8988T (cell line): Measurements from ENCODE around the gene SIRPA.

Experiments used
- DNase-seq: peaks from one replicate; pipeline ENCODE4 v3.0.0; 2011

Gene SIRPA

DNA sequence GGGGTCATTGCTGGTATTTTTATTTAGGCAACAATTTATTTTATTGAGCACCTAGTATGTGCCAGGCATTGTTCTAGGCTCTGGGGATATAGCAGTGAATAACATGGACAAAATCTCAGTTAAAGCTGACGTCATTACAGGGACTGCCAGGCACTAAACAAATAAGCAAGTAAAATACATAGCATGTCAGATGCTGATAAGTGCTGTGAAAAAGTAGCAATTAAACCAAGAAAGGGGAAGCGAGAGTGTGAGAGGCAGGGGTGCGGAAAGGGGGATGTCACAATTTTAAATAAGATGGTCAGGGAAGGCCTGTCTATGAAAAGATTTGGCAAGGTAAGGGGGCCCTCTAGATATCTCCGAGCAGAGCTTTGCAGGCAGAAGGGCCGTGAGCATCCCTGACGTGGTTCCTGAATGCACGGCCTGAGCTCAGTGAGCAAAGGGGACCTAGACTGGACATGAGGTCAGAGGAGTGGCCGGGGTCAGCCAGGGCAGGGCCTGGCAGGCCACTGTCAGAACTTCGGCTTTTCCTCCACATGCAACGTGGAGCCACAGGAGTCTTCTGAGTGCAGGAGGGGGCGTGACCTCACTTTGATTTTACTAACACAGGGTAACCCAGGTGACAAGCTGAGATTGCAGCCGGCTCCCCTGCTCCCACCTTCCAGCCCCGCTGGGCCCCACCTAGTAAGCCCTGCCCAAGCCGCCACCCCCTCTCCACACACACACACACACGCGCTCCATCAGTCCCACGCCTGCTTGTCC is 24.2 kb upstream of the SIRPA start:
- no peak for DNase-seq

DNA sequence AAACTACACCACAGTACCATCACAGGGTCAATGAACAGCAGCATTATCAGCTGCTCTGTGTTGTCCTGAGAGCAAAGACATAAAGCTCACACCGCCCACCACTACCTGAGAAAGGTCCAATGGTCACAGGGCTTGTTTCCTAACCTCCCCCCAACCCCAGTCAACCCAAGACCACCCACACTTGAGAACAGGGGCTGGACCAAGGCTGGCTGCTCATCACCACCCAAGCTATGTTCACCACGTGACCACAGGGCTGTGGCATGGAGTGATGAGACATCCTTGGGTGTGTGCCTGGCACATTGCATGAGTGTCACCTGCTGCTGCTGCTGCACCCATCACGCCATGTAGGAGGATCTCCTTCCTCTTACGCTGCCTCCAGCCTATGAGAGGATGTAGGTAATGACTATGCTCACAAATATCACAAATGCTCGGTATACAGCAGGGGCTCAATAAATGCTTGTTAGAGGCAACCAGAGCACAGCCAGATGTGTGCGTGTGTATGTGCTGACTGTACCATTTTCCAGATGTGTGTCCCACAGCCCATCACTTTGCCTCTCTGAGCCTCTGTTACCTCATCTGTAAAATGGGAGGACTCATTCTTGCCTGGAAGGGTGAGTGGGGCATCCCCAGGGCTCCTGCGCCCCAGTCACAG is 23.3 kb upstream of the SIRPA start:
- no peak for DNase-seq

- no peak for DNase-seq
Observed at GRCh38 chr20:1872459-1873097, 22.6 kb upstream of the SIRPA start.

- DNase-seq, result no peak
Observed at GRCh38 chr20:1874450-1875182, 20.6 kb upstream of the SIRPA start.

- DNase-seq, result no peak
Observed at GRCh38 chr20:1875183-1875554, 20.0 kb upstream of the SIRPA start.

DNA sequence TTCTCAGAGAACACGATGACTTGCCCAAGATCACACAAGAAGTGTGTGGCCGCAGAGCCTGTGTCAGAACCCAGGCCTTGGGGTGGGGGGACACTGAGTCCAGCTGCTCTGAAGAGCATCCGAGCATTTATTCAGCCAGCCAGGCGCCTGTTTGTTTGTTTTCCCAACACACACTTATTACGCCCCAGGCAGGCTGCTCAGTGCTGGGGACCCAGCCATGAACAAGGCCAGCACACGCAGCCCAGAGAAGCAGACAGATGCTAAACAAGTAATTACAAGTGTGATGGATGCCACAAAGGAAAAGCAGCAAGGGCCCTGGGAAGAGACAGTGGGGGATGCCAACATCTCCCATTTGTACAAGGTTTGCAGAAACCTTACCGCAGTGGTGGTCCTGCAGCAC is 19.4 kb upstream of the SIRPA start:
- DNase-seq, result no peak

DNA sequence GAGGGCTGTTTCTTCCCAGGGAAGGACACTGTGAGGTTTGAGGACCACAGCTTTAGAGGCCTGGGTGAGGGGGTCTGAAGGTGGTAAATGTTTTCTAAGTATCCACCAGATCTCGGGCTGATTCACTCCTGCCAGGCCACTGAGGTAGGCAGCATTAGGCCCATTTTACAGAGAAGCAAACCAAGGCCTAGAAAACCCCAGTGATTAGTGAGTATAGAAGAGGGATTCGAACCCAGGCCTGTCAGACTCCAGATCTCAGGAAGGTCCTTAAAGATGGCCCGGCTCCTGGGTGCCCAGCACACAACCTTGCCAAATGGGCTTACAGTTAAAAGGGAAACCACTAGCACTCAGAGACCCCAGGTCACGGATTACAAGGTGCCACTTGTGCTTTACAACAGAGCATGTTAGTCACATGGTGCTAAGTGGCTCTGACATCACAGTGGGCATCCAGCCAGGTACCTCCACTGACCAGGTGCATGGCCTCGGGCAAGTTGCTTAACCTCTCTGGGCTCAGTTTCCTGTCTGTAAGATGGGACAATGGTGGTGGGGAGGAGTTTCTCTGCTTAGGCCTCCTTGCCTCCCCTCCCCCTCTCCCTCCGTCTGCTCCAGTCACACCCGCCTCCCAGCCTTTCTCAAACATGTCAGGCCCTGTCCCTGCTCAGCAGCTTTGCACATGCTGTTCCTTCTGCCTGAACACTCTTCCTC is 18.8 kb upstream of the SIRPA start:
- DNase-seq, result no peak

DNA sequence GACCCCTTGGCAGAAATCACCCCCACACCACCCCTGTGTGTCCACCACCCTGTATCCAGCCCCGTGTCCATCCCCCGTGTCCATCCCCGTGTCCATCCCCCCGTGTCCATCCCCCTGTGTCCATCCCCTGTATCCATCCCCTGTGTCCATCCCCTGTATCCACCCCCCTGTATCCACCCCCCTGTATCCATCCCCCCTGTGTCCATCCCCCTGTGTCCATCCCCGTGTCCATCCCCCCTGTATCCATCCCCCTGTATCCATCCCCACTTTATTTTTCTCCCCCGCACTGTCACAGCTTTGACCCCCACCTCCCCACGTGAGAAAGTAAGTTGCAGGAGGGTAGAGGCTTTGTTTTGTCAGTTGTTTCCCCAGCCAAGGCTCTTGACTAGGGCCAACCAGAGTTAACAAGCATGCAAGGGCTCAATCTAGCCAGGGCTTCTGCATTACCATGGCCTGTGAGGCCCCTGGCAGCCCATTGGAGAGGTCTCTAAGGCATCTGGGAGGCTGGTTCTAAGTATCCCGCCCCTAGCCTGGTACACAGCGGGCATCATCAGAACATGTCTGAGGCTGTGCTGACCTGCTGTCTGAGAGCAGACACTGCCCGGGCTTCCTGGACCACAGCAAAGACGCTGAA is 18.1 kb upstream of the SIRPA start:
- DNase-seq, result peak; percentile 60

DNA sequence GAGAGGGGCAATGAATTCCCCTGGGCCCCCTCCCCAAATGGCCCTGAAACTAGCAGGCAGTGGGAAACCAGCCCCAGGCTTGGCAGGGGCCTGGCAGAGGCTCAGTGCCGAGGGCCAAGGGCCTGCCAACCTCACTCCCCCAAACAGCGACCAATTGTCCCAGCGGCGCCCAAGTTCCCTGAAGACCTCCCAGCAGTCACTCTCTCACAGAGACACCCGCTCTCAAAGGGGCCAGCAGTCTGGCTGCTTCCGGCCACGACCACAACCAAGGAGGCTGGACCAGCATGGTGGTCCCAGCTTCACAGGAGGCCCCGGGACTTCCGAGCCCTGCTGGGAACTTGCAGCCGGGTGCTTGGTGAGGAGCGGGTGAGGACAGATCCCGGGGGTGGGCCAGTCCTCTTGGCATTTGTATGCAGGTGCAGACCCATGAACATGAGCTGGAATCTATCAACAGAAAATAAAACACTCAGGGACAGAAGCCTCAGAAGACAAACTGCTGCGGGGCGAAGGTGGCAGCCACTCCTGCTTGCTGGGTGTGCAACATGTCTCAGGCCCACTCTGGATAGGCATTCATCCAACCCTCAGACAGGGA is 17.5 kb upstream of the SIRPA start:
- no peak for DNase-seq

DNA sequence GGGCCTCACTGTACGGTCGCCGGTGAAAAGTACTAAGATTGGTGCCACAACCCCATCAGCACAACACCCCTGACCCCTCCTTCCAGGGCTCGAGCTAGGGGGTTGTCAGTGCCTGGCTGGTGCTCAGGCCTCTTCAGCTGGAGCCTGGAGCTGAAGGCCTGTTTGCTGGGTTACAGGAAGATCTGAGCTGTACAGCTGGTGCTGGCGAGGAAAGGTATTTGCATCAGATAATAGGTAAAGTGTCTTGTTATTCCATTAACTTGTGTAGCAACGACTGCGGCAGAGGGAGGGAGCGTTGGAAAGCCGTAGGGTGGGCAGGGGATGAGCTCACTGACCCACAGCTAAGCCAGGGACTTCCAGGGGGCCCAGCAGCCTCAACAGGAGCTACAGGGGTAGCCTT is 15.8 kb upstream of the SIRPA start:
- no peak for DNase-seq

- DNase-seq, result no peak
Observed at GRCh38 chr20:1879934-1880333, 15.3 kb upstream of the SIRPA start.

- no peak for DNase-seq
Observed at GRCh38 chr20:1880529-1881239, 14.5 kb upstream of the SIRPA start.

GRCh38 chr20:1881240-1881835 is 13.9 kb upstream of the SIRPA start:
- no peak for DNase-seq

- no peak for DNase-seq
Observed at GRCh38 chr20:1882026-1882425, 13.2 kb upstream of the SIRPA start.

DNA sequence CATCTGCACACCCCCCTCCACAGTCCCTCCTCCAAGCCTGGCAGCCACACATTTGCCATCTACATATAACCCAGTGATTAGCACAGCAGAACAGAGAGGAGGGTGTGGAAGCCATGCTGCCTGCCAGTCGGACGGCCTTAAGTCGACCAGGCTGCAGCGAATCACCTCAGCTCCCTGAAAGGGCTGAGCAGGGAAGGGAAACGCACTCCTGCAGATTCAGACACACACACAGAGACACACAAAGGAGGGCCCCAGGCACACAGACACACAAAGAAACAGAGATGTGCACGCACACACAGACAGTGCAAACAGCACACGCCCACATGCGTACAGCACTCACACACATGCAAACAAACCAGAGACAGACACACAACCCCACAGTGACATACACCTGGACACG is 11.2 kb upstream of the SIRPA start:
- no peak for DNase-seq

- DNase-seq, result no peak
Observed at GRCh38 chr20:1885254-1885653, 10.0 kb upstream of the SIRPA start.

DNA sequence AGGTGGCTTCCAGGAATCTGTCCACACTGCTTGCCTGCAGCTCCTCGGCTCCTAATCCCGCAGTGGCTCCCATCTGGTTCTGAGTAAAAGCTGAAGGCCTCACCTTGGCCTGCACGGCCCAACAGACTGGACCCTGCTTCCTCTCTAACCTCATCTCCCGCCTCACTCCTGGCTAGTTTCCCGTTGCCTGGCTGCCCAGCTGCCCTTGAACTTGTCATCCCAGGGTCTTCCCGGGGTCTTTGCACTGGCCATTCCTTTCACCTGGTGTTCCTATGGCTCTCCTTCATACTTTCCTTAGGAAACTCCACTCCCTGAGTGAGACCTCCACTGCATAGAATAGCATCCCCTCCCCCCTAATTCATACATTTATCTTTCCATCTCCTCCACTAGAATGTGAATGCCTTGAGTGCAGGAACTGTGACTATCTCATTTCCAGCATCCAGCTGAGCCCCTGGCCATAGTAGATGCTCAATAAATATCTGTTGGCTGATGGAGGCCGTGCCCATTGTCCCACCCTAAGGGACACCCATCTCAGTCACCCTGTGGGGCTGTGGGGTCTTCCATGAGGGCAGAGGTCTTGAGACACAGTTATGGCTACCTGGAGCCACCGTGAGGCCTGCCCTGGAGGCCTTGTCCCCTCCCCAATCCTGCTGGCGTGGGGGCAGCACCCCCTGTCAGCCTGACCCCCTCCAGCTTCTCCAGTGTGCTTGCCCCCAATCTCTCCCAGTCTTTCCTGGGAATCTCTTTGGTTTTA is 9.1 kb upstream of the SIRPA start:
- DNase-seq, result no peak

GRCh38 chr20:1887321-1887720 is 7.9 kb upstream of the SIRPA start:
- no peak for DNase-seq

GRCh38 chr20:1887756-1888155 is 7.5 kb upstream of the SIRPA start:
- no peak for DNase-seq

DNA sequence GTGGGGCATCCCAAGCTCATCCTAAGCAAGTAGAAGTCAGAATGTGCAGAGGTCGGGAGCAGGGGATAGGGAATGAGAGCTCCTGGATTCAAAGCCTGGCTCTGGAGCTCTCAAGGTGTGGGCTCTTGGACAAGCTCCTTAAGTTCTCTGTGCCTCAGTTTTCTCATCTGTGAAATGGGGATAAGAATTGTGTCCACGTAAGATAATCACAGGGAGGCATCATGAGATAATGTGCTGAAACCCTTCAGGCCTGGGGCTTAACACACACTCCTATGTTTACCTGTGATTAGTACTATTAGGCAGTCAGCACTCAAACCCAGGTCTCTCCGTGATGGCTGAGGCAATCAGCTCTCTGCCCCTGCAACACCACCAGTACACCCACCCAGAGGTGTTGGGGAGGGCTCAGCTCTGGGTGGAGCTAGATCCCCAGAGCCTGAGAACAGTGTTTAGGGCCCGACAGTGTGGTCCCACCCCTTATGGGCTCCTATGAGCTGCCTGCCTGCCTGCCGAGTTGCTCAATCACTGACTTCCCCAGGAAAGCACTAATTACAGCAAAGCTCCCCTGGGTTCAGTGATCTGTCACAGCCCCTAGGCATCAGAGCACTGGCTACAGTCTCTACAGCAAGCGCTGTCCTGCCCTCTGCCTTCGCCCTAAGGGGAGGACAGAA is 6.3 kb upstream of the SIRPA start:
- DNase-seq, result no peak
